ENCODE results near the gene MSRB2.
A peak's percentile ranks its signal among the peaks of the same experiment; 100 is the strongest.
"Not testable (repeated sequence)": the region's sequence is repeated elsewhere in the genome, so short reads cannot be mapped to it uniquely, and the experiment has no call there.

Gene MSRB2

DNA sequence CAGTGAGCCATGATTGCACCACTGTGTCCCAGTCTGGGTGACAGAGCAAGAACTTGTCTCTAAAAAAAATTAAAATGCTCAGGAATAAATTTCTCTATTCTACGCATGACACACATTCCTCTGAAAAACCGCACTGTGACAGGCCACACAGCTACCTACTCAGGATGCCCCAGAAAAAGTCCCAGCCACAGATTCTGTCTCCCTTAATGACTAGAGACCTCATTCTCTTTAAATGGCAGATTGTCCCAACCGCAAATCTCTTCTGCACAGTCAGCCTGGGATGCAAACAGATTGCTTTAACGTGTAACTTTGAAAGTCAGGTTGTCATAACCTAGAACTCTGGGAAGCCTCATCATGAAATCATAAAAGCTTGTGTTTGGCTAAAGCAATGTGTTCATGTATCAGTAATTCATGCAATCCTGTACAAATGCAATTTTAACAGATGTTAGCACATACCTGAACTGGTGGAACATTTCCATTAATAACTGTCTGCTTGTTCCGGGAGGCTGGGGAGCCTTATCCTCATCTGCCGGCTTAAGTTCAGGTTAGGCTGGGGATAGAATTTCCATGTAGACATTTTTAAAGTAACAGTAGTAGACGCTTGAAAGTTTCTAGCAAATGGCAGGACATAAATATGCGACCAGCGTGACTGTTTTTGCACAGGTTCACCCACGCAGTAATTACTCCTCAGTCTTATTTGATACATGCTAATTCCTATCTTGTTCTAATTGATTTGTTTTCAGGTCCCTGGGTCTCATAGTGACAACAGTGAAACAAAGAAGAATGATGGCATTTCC, 26.2 kb upstream of the MSRB2 start:
- no peak overlapping the region for H3K4me3 ChIP-seq (ENCODE audit: low read depth, low read length)
- DNase-seq (ENCODE audit: low read depth) = no peak

DNA sequence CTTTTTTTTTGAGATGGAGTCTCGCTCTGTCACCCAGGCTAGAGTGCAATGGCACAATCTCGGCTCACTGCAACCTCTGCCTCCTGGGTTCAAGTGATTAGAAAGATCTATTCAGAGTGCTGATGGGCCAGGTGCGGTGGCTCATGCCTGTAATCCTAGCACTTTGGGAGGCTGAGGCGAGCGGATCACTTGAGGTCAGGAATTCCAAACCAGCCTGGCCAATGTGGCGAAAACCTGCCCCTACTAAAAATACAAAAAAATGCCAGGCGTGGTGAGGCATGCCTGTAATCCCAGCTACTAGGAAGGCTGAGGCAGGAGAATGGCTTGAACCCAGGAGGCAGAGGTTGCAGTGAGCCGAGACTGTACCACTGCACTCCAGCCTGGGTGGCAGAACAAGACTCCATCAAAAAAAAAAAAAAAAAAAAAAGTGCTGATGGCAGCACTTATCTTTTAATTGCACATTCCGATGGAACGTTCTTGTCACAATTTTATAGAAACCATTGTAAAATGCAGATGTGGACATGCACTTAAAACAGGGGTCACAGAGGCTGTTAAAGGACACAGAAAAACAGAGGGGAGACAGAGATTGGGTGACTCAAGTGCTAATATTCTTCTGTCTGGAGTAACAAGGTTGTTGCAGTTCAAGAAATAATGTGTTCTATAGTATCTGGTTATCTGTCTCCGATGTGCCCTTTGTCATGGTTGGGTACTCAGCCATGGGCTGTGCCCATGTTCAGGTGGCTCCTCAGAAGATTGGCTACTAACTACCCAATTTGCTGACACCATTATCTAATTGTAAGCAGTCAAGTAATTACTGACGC, 25.1 kb upstream of the MSRB2 start:
- not testable (repeated sequence) for H3K4me3 ChIP-seq (ENCODE audit: low read depth, low read length); DNase-seq (ENCODE audit: low read depth)

DNA sequence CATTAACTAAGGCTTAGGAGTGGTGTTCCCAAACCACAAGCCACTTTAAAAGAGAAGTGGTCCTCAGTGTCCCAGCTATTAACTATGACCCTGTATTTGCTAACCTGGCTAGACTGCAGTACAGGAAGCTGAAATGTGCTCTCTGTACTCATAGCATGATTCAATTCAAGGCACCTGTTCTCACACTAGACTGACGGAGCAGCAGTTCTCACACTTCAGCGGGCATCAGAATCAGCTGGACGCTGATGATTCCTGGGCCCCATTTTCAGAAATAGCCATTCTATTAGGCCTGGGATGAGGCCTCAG, 24.5 kb upstream of the MSRB2 start:
- DNase-seq (ENCODE audit: low read depth) = no peak
- H3K4me3 ChIP-seq (ENCODE audit: low read depth, low read length) = no peak overlapping the region

DNA sequence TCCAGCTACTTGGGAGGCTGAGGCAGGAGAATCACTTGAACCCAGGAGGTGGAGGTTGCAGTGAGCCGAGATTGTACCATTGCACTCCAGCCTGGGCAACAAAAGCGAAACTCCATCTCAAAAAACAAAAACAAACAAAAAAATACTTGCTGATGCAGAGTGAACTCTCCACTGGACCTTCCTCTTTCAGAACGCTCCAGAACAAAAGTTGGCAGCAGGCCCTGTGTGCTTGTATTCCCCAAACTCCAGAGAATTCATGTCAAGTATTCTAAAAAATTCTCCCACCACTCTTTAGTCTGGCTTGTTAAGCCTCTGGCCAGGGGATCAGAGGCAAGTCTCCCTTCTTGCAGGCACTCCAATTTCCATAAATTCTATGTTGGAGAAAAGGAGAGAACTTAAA, 22.8 kb upstream of the MSRB2 start:
- not testable (repeated sequence) for H3K4me3 ChIP-seq (ENCODE audit: low read depth, low read length); DNase-seq (ENCODE audit: low read depth)

DNA sequence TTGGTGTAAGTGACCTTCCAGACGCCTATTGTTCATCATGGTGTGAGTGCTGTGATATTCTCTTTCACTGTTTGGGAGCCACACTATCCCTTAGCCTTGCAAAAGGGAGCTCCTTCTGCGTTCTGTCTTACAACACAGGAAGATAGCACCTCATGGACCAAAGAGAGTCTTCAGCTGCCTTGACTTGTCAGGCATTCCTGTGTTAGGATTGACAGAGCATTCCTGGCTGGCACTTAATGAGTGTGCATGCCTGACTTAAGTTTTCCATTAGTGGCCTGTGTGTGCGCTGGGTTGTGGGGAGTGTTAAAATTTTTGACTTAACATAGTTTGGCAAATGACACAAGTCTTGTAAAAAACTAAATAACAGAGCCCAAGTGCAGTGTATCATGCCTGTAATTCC, 21.9 kb upstream of the MSRB2 start:
- H3K4me3 ChIP-seq (ENCODE audit: low read depth, low read length) = no peak overlapping the region
- DNase-seq (ENCODE audit: low read depth) = no peak

DNA sequence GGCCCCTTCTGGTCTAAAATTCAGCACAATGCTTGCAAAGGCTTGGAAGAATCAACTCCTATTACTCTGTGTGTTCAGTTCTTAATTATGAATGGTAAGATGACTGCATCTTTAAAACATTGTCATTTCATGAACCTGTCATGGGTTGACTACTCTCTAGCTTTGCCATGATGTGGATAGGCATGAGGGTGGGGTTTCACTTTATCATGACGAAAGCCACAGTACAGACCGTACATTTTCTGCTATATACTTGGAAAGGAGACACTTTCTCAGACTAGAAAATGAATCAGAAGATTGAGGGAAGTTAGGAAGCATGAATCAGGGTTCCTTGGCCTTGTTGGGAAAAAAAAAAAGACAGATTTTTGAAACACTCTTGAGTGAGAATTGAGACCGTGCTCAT, 19.7 kb upstream of the MSRB2 start:
- no peak for DNase-seq (ENCODE audit: low read depth)
- H3K4me3 ChIP-seq (ENCODE audit: low read depth, low read length) = no peak overlapping the region

DNA sequence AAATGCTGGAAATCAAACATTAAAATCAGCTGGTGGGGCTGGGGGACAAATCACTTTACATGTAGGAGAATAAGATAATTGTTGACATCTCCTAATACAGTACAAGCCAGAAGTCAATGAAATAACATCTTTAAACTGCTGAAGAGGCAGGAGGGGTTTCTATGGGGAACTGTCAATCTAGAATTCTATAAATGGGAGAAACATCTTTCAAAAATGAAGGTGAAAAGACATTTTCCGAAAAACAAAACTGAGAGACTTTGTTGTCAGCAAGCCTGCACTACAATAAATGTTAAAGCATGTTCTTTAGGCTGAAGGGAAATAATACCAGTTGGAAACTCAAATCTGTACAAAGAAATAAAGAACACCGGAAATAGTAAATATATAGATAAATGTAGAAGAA, 17.3 kb upstream of the MSRB2 start:
- DNase-seq (ENCODE audit: low read depth) = no peak
- no peak overlapping the region for H3K4me3 ChIP-seq (ENCODE audit: low read depth, low read length)

DNA sequence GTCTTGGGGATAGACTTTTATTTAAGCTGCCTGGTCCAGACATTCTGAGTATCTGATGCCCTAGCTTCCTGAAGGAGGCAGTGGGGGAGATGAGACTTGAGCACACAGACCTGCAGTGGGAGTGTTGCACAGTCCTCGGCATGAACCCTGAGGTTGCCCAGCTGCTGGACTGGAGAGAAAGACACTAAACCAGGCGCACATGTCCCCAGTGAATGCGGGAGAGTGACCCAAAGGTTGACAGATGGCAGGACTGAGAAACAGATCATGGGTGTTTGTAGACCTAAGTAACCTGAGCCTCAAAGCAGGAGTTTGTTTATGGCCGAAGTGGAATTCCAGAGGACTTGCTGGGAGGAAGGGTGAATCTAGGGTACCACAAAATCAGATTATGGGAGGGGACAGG, 15.7 kb upstream of the MSRB2 start:
- no peak overlapping the region for H3K4me3 ChIP-seq (ENCODE audit: low read depth, low read length)
- no peak for DNase-seq (ENCODE audit: low read depth)

DNA sequence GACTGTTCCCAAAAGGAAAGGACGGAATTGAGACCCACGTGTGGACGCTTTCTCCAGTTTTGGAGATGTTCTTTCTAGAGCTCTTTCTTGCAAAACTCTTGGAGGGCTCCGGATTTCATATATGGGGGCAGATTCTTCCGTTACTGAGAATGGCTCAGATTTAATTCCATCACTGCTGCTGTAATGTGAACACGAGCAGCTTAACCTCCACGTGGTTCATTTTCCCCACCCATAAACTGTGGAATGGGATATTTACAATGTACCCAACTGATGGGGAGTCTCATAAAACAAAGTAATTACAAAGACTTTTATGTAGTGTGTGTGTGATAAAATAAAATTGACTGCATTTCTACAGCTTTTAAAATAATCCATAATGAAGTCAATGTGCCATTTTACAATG, 15.1 kb upstream of the MSRB2 start:
- H3K4me3 ChIP-seq (ENCODE audit: low read depth, low read length) = no peak overlapping the region
- no peak for DNase-seq (ENCODE audit: low read depth)

DNA sequence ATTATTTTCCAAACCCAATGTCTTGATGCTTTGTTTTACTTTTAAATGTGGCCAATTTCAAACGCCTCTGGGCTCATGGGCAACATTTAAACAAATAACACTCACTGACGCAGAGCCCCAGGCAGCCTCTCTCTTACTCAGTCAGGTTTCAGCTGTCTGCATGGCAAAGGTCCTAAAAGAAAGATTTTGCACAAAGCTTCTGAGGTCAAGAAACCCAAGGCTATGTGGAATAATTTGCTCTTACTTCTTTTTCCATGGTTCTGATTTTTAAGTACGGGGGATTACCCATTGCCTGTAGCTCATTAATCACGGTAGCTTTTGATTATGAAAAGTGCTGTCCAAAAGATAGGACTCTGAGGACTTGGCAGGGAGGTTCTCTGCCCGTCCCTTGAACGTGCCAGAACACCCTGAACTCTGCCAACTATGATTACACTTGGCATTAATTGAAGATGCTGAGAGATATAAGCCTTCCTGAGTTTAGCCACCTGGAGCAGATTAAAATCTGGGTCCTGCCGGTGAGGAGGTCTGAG, 14.1 kb upstream of the MSRB2 start:
- no peak for DNase-seq (ENCODE audit: low read depth)
- no peak overlapping the region for H3K4me3 ChIP-seq (ENCODE audit: low read depth, low read length)

DNA sequence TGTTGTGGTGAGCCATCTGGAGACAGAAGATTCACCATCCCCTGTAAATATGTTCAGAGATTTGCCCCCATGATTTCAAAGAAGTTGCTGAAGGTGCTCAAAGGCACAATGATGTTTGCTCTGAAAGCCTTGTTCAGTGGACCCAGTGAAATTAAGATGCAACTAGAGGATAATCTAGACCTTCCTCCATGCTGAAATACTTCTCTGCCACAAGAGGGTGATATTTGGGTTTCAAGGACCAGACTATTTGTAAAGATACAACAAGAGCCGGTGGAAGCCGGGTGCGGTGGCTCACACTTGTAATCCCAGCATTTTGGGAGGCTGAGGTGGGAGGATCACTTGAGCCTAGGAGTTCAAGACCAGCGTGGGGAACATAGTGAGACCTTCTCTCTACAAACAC, 13.5 kb upstream of the MSRB2 start:
- H3K4me3 ChIP-seq (ENCODE audit: low read depth, low read length) = no peak overlapping the region
- DNase-seq (ENCODE audit: low read depth) = no peak

DNA sequence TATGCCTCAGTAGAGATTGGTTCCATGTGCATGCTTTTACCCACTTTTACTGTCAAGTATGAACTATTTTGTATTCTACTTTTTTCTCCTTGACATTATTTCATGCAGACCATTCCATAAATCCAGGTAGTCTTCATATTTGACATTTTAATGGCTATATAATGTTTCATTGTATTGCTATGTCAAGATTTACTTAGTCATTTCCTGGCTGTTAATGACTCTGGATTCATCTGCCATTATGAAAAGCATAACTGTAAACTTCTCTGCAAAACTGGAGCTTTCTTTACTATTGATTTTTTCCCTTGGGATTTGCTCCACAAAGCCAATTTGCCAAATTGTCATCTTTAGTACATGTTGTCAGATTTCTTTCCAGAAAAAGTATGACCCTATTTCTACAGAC, 6.8 kb upstream of the MSRB2 start:
- no peak for DNase-seq (ENCODE audit: low read depth)
- H3K4me3 ChIP-seq (ENCODE audit: low read depth, low read length) = no peak overlapping the region

DNA sequence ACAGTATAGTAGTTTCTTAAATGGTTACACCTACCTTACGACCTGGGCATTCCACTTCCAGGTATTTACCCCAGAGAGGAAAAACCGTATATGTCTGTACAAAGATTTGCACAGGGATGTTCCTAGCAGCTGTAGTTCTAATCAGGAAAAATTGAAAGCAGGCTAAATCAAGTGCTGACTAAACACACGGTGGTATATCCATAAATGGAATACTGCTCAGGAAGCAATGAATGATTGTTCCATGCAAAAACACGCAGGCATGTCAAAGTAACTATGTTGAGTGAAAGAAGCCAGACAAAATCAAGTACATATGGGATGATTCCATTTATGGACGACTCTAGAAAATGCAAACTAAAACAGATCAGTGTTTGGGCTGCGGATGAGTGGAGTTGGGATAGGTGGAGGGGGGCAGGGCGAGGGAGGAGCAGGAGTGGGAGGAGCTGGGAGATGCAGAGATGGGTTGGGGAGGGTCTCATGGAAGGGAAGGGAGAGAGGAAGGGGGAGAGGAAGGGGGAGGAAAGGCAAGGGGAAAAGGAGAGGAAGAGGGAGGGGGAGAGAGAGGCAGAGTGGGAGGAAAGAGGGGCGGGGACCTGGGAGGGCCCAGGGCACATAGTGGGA, 484 bp upstream of the MSRB2 start:
- peak overlapping the region; percentile 67 for H3K4me3 ChIP-seq (ENCODE audit: low read depth, low read length)
- DNase-seq (ENCODE audit: low read depth) = no peak

DNA sequence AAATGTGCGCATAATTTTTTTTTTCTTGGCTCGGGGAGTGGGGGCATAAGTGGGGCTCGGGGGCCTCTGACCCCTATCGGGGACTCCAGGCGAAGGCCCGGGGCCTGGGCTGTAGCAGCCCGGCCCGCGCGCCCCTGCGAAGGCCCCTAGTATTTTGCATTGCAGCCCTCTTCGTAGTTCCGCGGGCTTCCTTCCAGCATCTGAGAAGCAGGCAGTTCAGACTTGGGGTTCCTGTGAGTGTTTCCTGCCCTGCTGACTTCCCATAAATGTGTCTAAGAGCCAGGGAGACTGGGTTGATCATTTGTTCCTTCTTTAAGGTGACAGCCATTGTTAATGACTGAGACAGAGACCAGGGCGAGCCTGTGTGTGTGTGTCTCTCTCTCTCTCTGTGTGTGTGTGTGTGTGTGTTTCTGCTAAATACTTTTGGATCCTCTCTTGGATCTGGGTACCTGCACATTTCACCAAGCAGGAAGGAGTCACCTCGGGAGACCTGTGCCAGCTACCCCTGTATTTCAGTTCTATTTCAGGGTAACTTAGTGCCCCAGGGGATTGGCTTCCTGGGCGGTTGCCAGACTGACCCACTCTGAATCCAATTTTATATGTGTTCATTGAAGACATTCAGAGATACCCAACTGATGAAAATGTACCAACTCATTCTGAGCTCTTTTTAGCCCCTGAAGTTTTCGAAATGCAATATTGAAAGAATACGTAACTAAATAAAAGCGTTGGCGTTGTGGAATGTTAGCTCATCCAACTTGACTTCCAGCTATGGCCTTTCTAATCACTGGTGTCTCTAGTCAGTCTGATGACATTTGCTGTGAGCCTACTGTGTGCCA, 805 bp downstream of the MSRB2 start:
- H3K4me3 ChIP-seq (ENCODE audit: low read depth, low read length) = peak overlapping the region; percentile 67
- DNase-seq (ENCODE audit: low read depth) = peak; percentile 26

DNA sequence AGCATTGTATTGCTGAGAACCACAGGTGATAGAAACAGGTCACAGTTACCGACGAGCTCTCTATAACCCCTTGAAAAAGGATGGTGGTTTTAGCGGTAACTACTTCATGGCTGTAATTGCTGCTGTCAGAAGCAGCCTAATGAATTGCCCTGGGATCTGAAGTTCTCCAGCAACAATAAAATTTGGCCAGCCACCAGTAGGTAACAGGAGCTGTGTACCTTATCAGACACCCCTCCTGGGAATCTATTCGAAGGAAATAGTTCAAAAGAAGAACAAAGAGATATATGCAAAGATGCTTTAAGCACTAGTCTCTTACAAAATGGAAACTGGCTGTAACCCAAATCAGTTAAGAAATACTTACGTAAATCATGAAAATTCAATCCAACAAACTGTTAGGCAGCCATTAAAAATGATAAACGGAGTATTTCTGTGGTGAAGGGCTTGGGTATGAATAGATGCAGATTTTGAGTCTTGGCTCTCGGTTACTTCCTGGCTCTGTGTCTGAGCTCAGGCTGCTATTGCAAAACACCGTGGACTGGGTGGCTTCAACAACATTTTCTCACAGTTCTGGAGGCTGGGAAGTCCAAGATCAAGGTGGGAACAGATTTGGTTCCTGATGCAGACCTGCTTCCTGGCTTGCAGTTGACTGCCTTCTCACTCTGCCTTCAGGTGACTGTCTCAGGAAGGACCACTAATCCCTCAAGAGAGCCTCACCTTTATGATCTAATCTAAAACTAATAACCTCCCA, 1.6 kb downstream of the MSRB2 start:
- peak overlapping the region; percentile 67 for H3K4me3 ChIP-seq (ENCODE audit: low read depth, low read length)
- peak; percentile 60 for DNase-seq (ENCODE audit: low read depth)

DNA sequence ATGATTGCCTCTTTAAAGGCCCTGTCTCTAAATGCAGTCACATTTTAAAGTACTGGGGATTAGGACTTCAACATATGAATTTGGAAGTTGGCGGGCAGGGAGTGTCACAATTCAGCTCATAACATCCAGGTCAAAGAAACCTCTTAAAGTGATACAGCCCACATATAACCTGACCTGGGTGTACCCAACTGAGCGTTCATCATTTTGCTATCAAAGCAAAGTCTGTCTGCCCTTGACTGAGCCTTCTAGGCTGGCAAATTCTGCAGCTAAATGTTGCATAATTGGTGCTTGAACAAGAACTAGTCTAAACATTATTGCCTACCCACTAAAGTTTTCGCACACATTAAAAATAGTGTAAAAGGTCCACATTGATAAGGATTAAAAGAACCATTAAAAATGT, 3.7 kb downstream of the MSRB2 start:
- no peak overlapping the region for H3K4me3 ChIP-seq (ENCODE audit: low read depth, low read length)

DNA sequence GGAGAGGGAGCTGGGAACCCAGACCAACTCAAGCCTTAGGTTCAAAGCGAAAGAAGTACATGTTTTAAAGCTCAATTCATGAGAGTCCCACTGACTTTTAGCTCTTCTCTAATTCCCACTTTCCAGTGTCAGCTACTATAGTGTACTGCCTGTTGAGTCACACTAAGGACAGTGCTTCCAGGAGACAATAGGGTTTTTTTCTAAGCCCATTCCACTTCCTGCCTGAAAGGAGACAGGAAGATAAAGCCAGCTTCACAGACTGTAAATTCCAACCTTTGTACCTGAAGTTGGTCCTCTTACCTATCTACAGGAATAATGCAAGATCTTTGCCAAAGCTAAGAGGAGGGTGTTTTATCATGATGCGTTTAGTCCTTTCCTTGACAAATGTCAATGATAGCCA, 4.4 kb downstream of the MSRB2 start:
- H3K4me3 ChIP-seq (ENCODE audit: low read depth, low read length) = no peak overlapping the region
- DNase-seq (ENCODE audit: low read depth) = no peak

More for the DNA sequence above, 3.7 kb downstream of the MSRB2 start:
- DNase-seq (ENCODE audit: low read depth) = no peak

DNA sequence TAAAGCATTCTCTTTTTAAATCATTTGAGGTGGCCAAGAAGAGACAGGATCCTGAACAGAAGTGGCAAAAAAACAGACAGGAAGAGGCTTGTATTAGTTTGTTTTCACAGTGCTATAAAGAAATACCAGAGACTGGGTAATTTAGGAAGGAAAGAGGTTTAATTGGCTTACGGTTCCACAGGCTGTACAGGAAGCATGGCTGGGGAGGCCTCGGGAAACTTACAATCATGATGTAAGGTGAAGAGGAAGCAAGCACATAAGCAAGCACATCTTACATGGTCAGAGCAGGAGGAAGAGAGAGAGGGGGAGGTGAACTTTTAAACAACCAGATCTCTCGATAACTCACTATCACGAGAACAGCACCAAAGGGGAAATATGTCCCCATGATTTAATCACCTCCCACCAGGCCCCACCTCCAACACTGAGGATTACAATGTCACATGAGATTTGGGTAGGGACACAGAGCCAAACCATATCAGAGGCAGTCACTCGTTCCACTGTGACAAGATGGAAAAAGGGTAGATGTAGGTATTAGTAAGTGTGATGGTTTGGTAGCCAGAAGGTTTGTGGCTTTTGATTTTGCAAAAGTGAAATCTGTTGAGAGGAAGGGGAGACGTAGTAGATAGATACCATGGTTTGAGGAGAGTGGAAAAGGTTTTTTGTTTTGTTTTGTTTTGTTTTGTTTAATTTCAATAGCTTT, 5.1 kb downstream of the MSRB2 start:
- no peak overlapping the region for H3K4me3 ChIP-seq (ENCODE audit: low read depth, low read length)
- DNase-seq (ENCODE audit: low read depth) = no peak

Measured in skeletal muscle cell (primary cell).